Fibroblast of lung (primary cell): ENCODE data around the gene GZMH.

Experiments
- EZH2 ChIP-seq: IDR thresholded peaks from 2 replicates; pipeline ENCODE4 v1.5.1; 2012; ENCODE audit warnings: low read length, control low read depth, mild to moderate bottlenecking; ENCODE audit errors: missing control alignments
- TF ChIP-seq, protein P1 (sequence below), 2 donors: IDR thresholded peaks in 1 of 2; conservative IDR thresholded peaks in 1 of 2; 1 replicate in 1 of 2; 2 replicates in 1 of 2; pipeline ENCODE4 v1.5.1; 2011 to 2012; ENCODE audit warnings: low read length in 2 of 2, control low read depth in 1 of 2, inconsistent platforms in 1 of 2, low read depth in 1 of 2, mild to moderate bottlenecking in 1 of 2

- TF ChIP-seq, protein P1, sequence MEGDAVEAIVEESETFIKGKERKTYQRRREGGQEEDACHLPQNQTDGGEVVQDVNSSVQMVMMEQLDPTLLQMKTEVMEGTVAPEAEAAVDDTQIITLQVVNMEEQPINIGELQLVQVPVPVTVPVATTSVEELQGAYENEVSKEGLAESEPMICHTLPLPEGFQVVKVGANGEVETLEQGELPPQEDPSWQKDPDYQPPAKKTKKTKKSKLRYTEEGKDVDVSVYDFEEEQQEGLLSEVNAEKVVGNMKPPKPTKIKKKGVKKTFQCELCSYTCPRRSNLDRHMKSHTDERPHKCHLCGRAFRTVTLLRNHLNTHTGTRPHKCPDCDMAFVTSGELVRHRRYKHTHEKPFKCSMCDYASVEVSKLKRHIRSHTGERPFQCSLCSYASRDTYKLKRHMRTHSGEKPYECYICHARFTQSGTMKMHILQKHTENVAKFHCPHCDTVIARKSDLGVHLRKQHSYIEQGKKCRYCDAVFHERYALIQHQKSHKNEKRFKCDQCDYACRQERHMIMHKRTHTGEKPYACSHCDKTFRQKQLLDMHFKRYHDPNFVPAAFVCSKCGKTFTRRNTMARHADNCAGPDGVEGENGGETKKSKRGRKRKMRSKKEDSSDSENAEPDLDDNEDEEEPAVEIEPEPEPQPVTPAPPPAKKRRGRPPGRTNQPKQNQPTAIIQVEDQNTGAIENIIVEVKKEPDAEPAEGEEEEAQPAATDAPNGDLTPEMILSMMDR (conservative IDR thresholded peaks at IDR 0.05 in 1 of 2, IDR thresholded peaks at IDR 0.05 in 1 of 2; ENCODE audit: low read depth in 1 of 2, low read length in 2 of 2): no peak
- no peak for TF ChIP-seq EZH2
These were observed 4.3 kb upstream of the GZMH start for GRCh38 chr14:24613747-24614146.
